SK-N-SH (cell line): ENCODE results near the gene SUMF1. TPM values are rescaled to one million over a fixed set of nuclear protein-coding genes. Genes with fewer than 3 reads are reported as not detected.

Experiments used
- CTCF ChIA-PET: fragments of 300-600, 350-600 bp; formaldehyde crosslinking; extraction: SDS; loops from one replicate; lab custom pipeline; 2021; lab: Yijun Ruan, JAX
- POLR2A ChIA-PET: fragments of 350-600 bp; sonication (Branson Sonifier 250); formaldehyde crosslinking; extraction: SDS; loops from one replicate; lab custom pipeline; 2020; ENCODE audit warnings: antibody characterized with exemption, inconsistent platforms; lab: Yijun Ruan, JAX
- DNase-seq: peaks from one replicate; pipeline ENCODE4 v3.0.0; 2012
- H2AFZ ChIP-seq: fragments of 200-600 bp; sonication (generic); 2 replicates; pipeline ENCODE4 v1.8.1; 2016; ENCODE audit warnings: antibody characterized with exemption, mild to moderate bottlenecking, low read depth
- H3F3A ChIP-seq: fragments of 200-600 bp; sonication (generic); replicated peaks from 2 replicates; pipeline ENCODE3; 2016; ENCODE audit warnings: antibody characterized with exemption, mild to moderate bottlenecking; ENCODE audit not compliant: insufficient read depth
- H3K27ac ChIP-seq, 2 experiments: fragments of 200-500 bp in 1 of 2; fragments of 200-600 bp in 1 of 2; sonication (Bioruptor generic) in 1 of 2; sonication (generic), shearing (Covaris generic) in 1 of 2; 2 replicates each; pipeline versions ENCODE4 v1.5.1 to v1.6.1; 2014 to 2016; ENCODE audit warnings: low read depth in 2 of 2, inconsistent platforms in 1 of 2, low read length in 1 of 2, mild to moderate bottlenecking in 1 of 2, mixed read lengths in 1 of 2
- H3K27me3 ChIP-seq: fragments of 200-600 bp; sonication (generic), shearing (Covaris generic); 2 replicates; pipeline ENCODE4 v1.6.1; 2016; ENCODE audit warnings: mixed run types; ENCODE audit not compliant: insufficient read depth
- H3K36me3 ChIP-seq, 2 experiments: fragments of 200-500 bp in 1 of 2; fragments of 200-600 bp in 1 of 2; sonication (Bioruptor generic) in 1 of 2; sonication (generic) in 1 of 2; replicated peaks in 1 of 2; 2 replicates each; pipeline versions ENCODE3 to v1.5.1; 2014 to 2016; ENCODE audit warnings: low read length in 1 of 2, mild to moderate bottlenecking in 1 of 2; ENCODE audit not compliant: insufficient read depth in 2 of 2, control insufficient read depth in 1 of 2
- H3K4me1 ChIP-seq, 2 experiments: fragments of 200-500 bp in 1 of 2; fragments of 200-600 bp in 1 of 2; sonication (Bioruptor generic) in 1 of 2; sonication (generic), shearing (Covaris generic) in 1 of 2; 2 replicates each; pipeline versions ENCODE4 v1.5.1 to v1.6.1; 2014 to 2016; ENCODE audit warnings: low read depth in 1 of 2, low read length in 1 of 2, mixed run types in 1 of 2; ENCODE audit not compliant: insufficient read depth in 2 of 2, control insufficient read depth in 1 of 2
- H3K4me2 ChIP-seq: fragments of 200-600 bp; sonication (generic), shearing (Covaris generic); 2 replicates; pipeline ENCODE4 v1.6.1; 2017; ENCODE audit warnings: mixed run types
- H3K4me3 ChIP-seq, 2 experiments: fragments of 200-500 bp in 1 of 2; fragments of 200-600 bp in 1 of 2; sonication (Bioruptor generic) in 1 of 2; sonication (generic), shearing (Covaris generic) in 1 of 2; 2 replicates each; pipeline versions ENCODE4 v1.5.1 to v1.8.1; 2014 to 2016; ENCODE audit warnings: low read depth in 2 of 2, inconsistent platforms in 1 of 2, low read length in 1 of 2, mild to moderate bottlenecking in 1 of 2, mixed read lengths in 1 of 2, moderate library complexity in 1 of 2
- H3K79me2 ChIP-seq: fragments of 200-600 bp; sonication (generic); 2 replicates; pipeline ENCODE4 v1.8.1; 2017; ENCODE audit warnings: mild to moderate bottlenecking; ENCODE audit not compliant: insufficient read depth
- H3K9ac ChIP-seq: fragments of 200-600 bp; sonication (generic); 2 replicates; pipeline ENCODE4 v1.6.1; 2017; ENCODE audit warnings: mixed run types
- H3K9me2 ChIP-seq: fragments of 200-600 bp; sonication (generic); 2 replicates; pipeline ENCODE4 v1.6.1; 2017; ENCODE audit warnings: mixed run types
- H3K9me3 ChIP-seq: fragments of 200-600 bp; sonication (generic); 2 replicates; pipeline ENCODE4 v1.6.1; 2017; ENCODE audit warnings: mixed run types, mild to moderate bottlenecking, moderate library complexity
- H4K20me1 ChIP-seq: fragments of 200-600 bp; sonication (generic); 2 replicates; pipeline ENCODE4 v1.6.1; 2017; ENCODE audit warnings: mild to moderate bottlenecking, mixed run types; ENCODE audit not compliant: insufficient read depth
- CHD2 ChIP-seq: fragments of 150-350 bp; IDR thresholded peaks from 2 replicates; pipeline ENCODE4 v1.6.1; 2018; ENCODE audit warnings: low read length; ENCODE audit not compliant: partially characterized antibody
- EZH2phosphoT487 ChIP-seq: fragments of 200-600 bp; sonication (generic); IDR thresholded peaks from 2 replicates; pipeline ENCODE4 v1.6.1; 2017; ENCODE audit warnings: low read depth, mixed run types, mild to moderate bottlenecking, antibody characterized with exemption, moderate library complexity, borderline replicate concordance
- FOXM1 ChIP-seq: IDR thresholded peaks from 2 replicates; pipeline ENCODE4 v1.4.0; 2012; ENCODE audit warnings: low read depth, mild to moderate bottlenecking
- PBX3 ChIP-seq: IDR thresholded peaks from 2 replicates; pipeline ENCODE4; 2012
- POLR2AphosphoS5 ChIP-seq: IDR thresholded peaks from 2 replicates; pipeline ENCODE4 v1.6.1; 2012; ENCODE audit warnings: low read depth, low read length
- RAD21 ChIP-seq: IDR thresholded peaks from 2 replicates; pipeline ENCODE4 v1.6.1; 2012; ENCODE audit warnings: mild to moderate bottlenecking, low read length
- REST ChIP-seq: IDR thresholded peaks from 2 replicates; pipeline ENCODE4 v1.6.1; 2012; ENCODE audit warnings: mild to moderate bottlenecking, low read depth, low read length, moderate library complexity
- RFX5 ChIP-seq: IDR thresholded peaks from 2 replicates; pipeline ENCODE4 v1.6.1; 2012; ENCODE audit warnings: mild to moderate bottlenecking, improper control_type of control experiment, low read length
- YY1 ChIP-seq: IDR thresholded peaks from 2 replicates; pipeline ENCODE4 v1.4.0; 2012; ENCODE audit warnings: low read depth, mild to moderate bottlenecking
- ZBTB33 ChIP-seq: IDR thresholded peaks from 2 replicates; pipeline ENCODE4 v1.4.0; 2012; ENCODE audit warnings: low read depth, borderline replicate concordance
- WGBS: methylation state at CpG from one replicate; pipeline ENCODE4 v1.1.6; 2017; ENCODE audit warnings: low lambda C conversion rate; 5-methylcytosine and 5-hydroxymethylcytosine counted together
- polyA plus RNA-seq, 3 experiments: library from polyadenylated mRNA; depleted of rRNA; stranded (reverse); fragments of >200 nt; gene quantifications; 2 replicates each; pipeline ENCODE4 v1.2.3, GENCODE V29; 2012

The SUMF1 gene
- polyA plus RNA-seq, 1 of the 3 experiments (the other 2 are of a cell fraction): 56.9 TPM

GRCh38 chr3:4385201-4385600 lies 81.9 kb downstream of the SUMF1 start:
- H3F3A ChIP-seq: no peaks in the 10 kb centered on the region
- no peaks in the 10 kb centered on the region for H4K20me1 ChIP-seq
- WGBS: 91% methylated on average over 6 of the region's 6 CpGs
- no peaks in the 10 kb centered on the region for H3K79me2 ChIP-seq
- no peak overlapping the region for H3K4me3 ChIP-seq
- no peak for DNase-seq
- no peak for TF ChIP-seq RFX5
- TF ChIP-seq ZBTB33: no peak
- no peak for TF ChIP-seq REST
- no peaks in the 10 kb centered on the region for H3K9me3 ChIP-seq
- no peaks in the 10 kb centered on the region for H3K27me3 ChIP-seq
- POLR2A ChIA-PET: no interaction called here
- no peak overlapping the region for H3K27ac ChIP-seq
- CTCF ChIA-PET: no interaction called here
- no peak overlapping the region for H3K4me2 ChIP-seq
- H3K9ac ChIP-seq: no peak overlapping the region
- no peak overlapping the region for H2AFZ ChIP-seq
- H3K36me3 ChIP-seq: peaks cover 0 to 5% of the 10 kb centered on the region in 2 experiments
- no peaks in the 10 kb centered on the region for H3K4me1 ChIP-seq
- no peaks in the 10 kb centered on the region for H3K9me2 ChIP-seq

- Histone ChIP-seq H3K4me3 (no peak overlapping the region), H4K20me1 (no peaks in the 10 kb centered on the region), H3K36me3 (no peaks in the 10 kb centered on the region), H3K27me3 (no peaks in the 10 kb centered on the region), H3K27ac (no peak overlapping the region), H3K9me3 (no peaks in the 10 kb centered on the region), H3K4me1 (no peaks in the 10 kb centered on the region), H3K9me2 (no peaks in the 10 kb centered on the region), H3K79me2 (no peaks in the 10 kb centered on the region), H2AFZ (no peak overlapping the region), H3F3A (no peaks in the 10 kb centered on the region), H3K4me2 (no peak overlapping the region), H3K9ac (no peak overlapping the region)
- 92% methylated on average over 4 of the region's 4 CpGs for WGBS
- no peak for TF ChIP-seq CHD2
- TF ChIP-seq POLR2AphosphoS5: no peak
- no peak for TF ChIP-seq FOXM1
- no peak for TF ChIP-seq YY1
- TF ChIP-seq EZH2phosphoT487: no peak
- TF ChIP-seq PBX3: no peak
- TF ChIP-seq RAD21: no peak
- CTCF ChIA-PET: no interaction called here
- DNase-seq: no peak
- POLR2A ChIA-PET: no interaction called here
Measured at GRCh38 chr3:4380013-4380412, 87.1 kb downstream of the SUMF1 start.
